K562 (cell line): Measurements from ENCODE around the gene LATS2. TPM values are rescaled to one million over a fixed set of nuclear protein-coding genes. Genes with fewer than 3 reads are reported as not detected.

Experiments
- ATAC-seq: fragments of 200-7000 bp; cut with Tn5 transposase; 3 replicates; pipeline ENCODE4 v1.9.1; 2020; ENCODE audit warnings: moderate library complexity
- BruUV-seq: library from RNA; stranded (reverse); fragments of 400-500 nt; replicated peaks from 2 replicates; lab custom pipeline; 2021; lab: Mats Ljungman, UMichigan
- CTCF ChIA-PET: fragments of 300-600 bp; formaldehyde crosslinking; extraction: SDS; loops from one replicate; lab custom pipeline; 2021; ENCODE audit warnings: low intra/inter-chr PET ratio; lab: Yijun Ruan, JAX
- POLR2A ChIA-PET: fragments of 300-600, 350-650 bp; sonication (Branson Sonifier 250); formaldehyde crosslinking; extraction: SDS; loops from one replicate; lab custom pipeline; 2021; ENCODE audit warnings: antibody characterized with exemption, inconsistent platforms; lab: Yijun Ruan, JAX
- DNase-seq, 4 experiments: peaks; one replicate each; pipeline versions ENCODE4 v3.0.0 to v3.0.0-alpha.2; 2011 to 2018; ENCODE audit warnings: low spot score in 3 of 4, mixed read lengths in 3 of 4; ENCODE audit errors: extremely low read depth in 1 of 4
- FAIRE-seq: peaks from 2 replicates; lab custom pipeline; 2011; peaks lifted over from hg19 to GRCh38; lab: Jason Lieb, UNC
- H2AFZ ChIP-seq: 2 replicates; pipeline ENCODE4 v1.6.0; 2011; ENCODE audit warnings: low read depth, low read length, control low read depth, inconsistent platforms
- H3K27ac ChIP-seq: fragments of 200-600 bp; 3 replicates; pipeline ENCODE4 v1.8.0; 2011; ENCODE audit warnings: low read depth, mild to moderate bottlenecking, control low read depth, inconsistent platforms, low read length, moderate library complexity, mixed read lengths; ENCODE audit errors: extremely low read depth
- H3K27me3 ChIP-seq, 2 experiments: fragments of 300-600 bp in 1 of 2; 2 replicates in 1 of 2; 3 replicates in 1 of 2; pipeline versions ENCODE4 v1.6.0 to v1.8.0; 2011; ENCODE audit warnings: inconsistent platforms in 2 of 2, low read length in 2 of 2, mild to moderate bottlenecking in 1 of 2, mixed read lengths in 1 of 2, moderate library complexity in 1 of 2; ENCODE audit not compliant: control insufficient read depth in 2 of 2, insufficient read depth in 2 of 2
- H3K36me3 ChIP-seq: fragments of 300-600 bp; 3 replicates; pipeline ENCODE4 v1.8.0; 2011; ENCODE audit warnings: mild to moderate bottlenecking, low read length, inconsistent platforms; ENCODE audit not compliant: control insufficient read depth, insufficient read depth
- H3K4me1 ChIP-seq, 2 experiments: fragments of 200-600 bp in 1 of 2; replicated peaks in 1 of 2; 2 replicates in 1 of 2; 3 replicates in 1 of 2; pipeline versions ENCODE4 v1.5.1 to v1.8.0; 2011; ENCODE audit warnings: inconsistent platforms in 2 of 2, low read length in 2 of 2, mild to moderate bottlenecking in 1 of 2, mixed read lengths in 1 of 2, moderate library complexity in 1 of 2; ENCODE audit not compliant: control insufficient read depth in 2 of 2, insufficient read depth in 2 of 2
- H3K4me2 ChIP-seq: 2 replicates; pipeline ENCODE4 v1.6.1; 2011; ENCODE audit warnings: low read length, control low read depth, inconsistent platforms, mixed read lengths; ENCODE audit not compliant: insufficient read depth
- H3K4me3 ChIP-seq: fragments of 200-600 bp; sonication (generic), shearing (Covaris generic); 2 replicates; pipeline ENCODE4 v1.5.1; 2016; ENCODE audit warnings: control low read depth, inconsistent platforms
- H3K79me2 ChIP-seq: fragments of 200-600 bp; 3 replicates; pipeline ENCODE4 v1.8.0; 2011; ENCODE audit warnings: low read length, inconsistent platforms; ENCODE audit not compliant: control insufficient read depth, insufficient read depth
- H3K9ac ChIP-seq, 2 experiments: 2 replicates each; pipeline versions ENCODE4 v1.6.0 to v1.6.1; 2011; ENCODE audit warnings: low read depth in 2 of 2, low read length in 2 of 2, control low read depth in 1 of 2, inconsistent platforms in 1 of 2, mild to moderate bottlenecking in 1 of 2, mixed read lengths in 1 of 2; ENCODE audit not compliant: insufficient read depth in 1 of 2
- H3K9me1 ChIP-seq: one replicate; pipeline ENCODE4 v1.6.0; 2011; ENCODE audit warnings: inconsistent platforms, mild to moderate bottlenecking, low read length, moderate library complexity; ENCODE audit not compliant: control insufficient read depth, insufficient read depth
- H3K9me3 ChIP-seq: replicated peaks from 2 replicates; pipeline ENCODE4 v1.5.1; 2011; ENCODE audit warnings: low read depth, low read length, inconsistent platforms; ENCODE audit not compliant: control insufficient read depth, insufficient read depth
- H4K20me1 ChIP-seq: replicated peaks from 2 replicates; pipeline ENCODE4 v1.6.1; 2011; ENCODE audit warnings: low read length, inconsistent platforms, mixed read lengths; ENCODE audit not compliant: control insufficient read depth, insufficient read depth
- ARID2 ChIP-seq: fragments of 450-650 bp; IDR thresholded peaks from 2 replicates; pipeline ENCODE4 v1.6.1; 2017; ENCODE audit warnings: antibody characterized with exemption, mild to moderate bottlenecking
- BCOR ChIP-seq: fragments of 450-650 bp; IDR thresholded peaks from 2 replicates; pipeline ENCODE4 v1.6.1; 2016
- BHLHE40 ChIP-seq: IDR thresholded peaks from 2 replicates; pipeline ENCODE4 v1.6.1; 2011; ENCODE audit warnings: low read length, improper control_type of control experiment
- DMBX1 ChIP-seq: fragments of 250-450 bp; sonication (Bioruptor Pico); IDR thresholded peaks from 2 replicates; pipeline ENCODE4 v1.8.0; 2022; ENCODE audit warnings: inconsistent platforms, mild to moderate bottlenecking, moderate library complexity, borderline replicate concordance
- FIP1L1 ChIP-seq: fragments of 200-400 bp; formaldehyde crosslinking; IDR thresholded peaks from 2 replicates; pipeline ENCODE4 v1.6.1; 2018; ENCODE audit warnings: mild to moderate bottlenecking, low read depth, low read length; ENCODE audit not compliant: poor library complexity, severe bottlenecking
- FOSL1 ChIP-seq: fragments of 200-800 bp; sonication (Bioruptor generic); conservative IDR thresholded peaks from 2 replicates; pipeline ENCODE4 v1.6.1; 2016; ENCODE audit warnings: missing genetic modification characterization, missing compliant biosample characterization
- HDAC2 ChIP-seq: fragments of 450-650 bp; IDR thresholded peaks from 2 replicates; pipeline ENCODE4 v1.6.1; 2016; ENCODE audit warnings: mild to moderate bottlenecking
- ILK ChIP-seq: fragments of 450-650 bp; IDR thresholded peaks from 2 replicates; pipeline ENCODE4 v1.6.1; 2016; ENCODE audit warnings: missing genetic modification characterization, low read depth, mild to moderate bottlenecking, missing compliant biosample characterization, moderate library complexity, borderline replicate concordance
- LCOR ChIP-seq: sonication (generic); formaldehyde crosslinking; IDR thresholded peaks from 2 replicates; pipeline ENCODE4 v1.8.0; 2022; ENCODE audit warnings: mild to moderate bottlenecking, missing genetic modification reagents
- LEF1 ChIP-seq: fragments of 450-650 bp; IDR thresholded peaks from 2 replicates; pipeline ENCODE4 v1.6.1; 2016; ENCODE audit warnings: mild to moderate bottlenecking
- MTA1 ChIP-seq: fragments of 450-650 bp; IDR thresholded peaks from 2 replicates; pipeline ENCODE4 v1.6.1; 2017; ENCODE audit warnings: borderline replicate concordance
- NFE2L1 ChIP-seq: fragments of 450-650 bp; IDR thresholded peaks from 2 replicates; pipeline ENCODE4 v1.6.1; 2016; ENCODE audit warnings: missing genetic modification characterization, low read depth, mild to moderate bottlenecking, missing compliant biosample characterization, moderate library complexity, borderline replicate concordance
- RBM34 ChIP-seq: fragments of 200-400 bp; formaldehyde crosslinking; IDR thresholded peaks from 2 replicates; pipeline ENCODE4 v1.6.1; 2018; ENCODE audit warnings: low read length, borderline replicate concordance; ENCODE audit not compliant: insufficient read depth
- SMC3 ChIP-seq: conservative IDR thresholded peaks from 2 replicates; pipeline ENCODE4 v1.6.1; 2011; ENCODE audit warnings: low read depth, low read length, improper control_type of control experiment; ENCODE audit not compliant: insufficient read depth
- SPI1 ChIP-seq: IDR thresholded peaks from 2 replicates; pipeline ENCODE4 v1.6.1; 2011; ENCODE audit warnings: low read depth, low read length, control low read depth, borderline replicate concordance
- SUPT5H ChIP-seq: fragments of 450-650 bp; IDR thresholded peaks from 2 replicates; pipeline ENCODE4 v1.6.1; 2016
- ZNF347 ChIP-seq: fragments of 450-650 bp; formaldehyde crosslinking; IDR thresholded peaks from 2 replicates; pipeline ENCODE4 v1.4.0; 2020; ENCODE audit warnings: low read depth, mild to moderate bottlenecking, moderate library complexity
- WGBS: fragments of 100-300 bp; shearing (Covaris generic); methylation state at CpG from one replicate; pipeline ENCODE4 v1.1.6; 2016; ENCODE audit warnings: low coverage, mixed read lengths; ENCODE audit not compliant: insufficient coverage; ENCODE audit errors: missing lambda C conversion rate; 5-methylcytosine and 5-hydroxymethylcytosine counted together
- in situ Hi-C: fragments of 300-500 bp; cut with MboI; formaldehyde crosslinking; loops from 4 replicates; pipeline ENCODE4 v1.15.0; 2018; ENCODE audit warnings: inconsistent platforms, mixed read lengths
- intact Hi-C: fragments of 100-400 bp; cut with micrococcal nuclease; formaldehyde crosslinking; loops from 2 replicates; pipeline ENCODE4 v1.14.2; 2022
- polyA plus RNA-seq, 8 experiments: library from polyadenylated mRNA; depleted of rRNA in 4 of 8; stranded (reverse) in 5 of 8; unstranded in 3 of 8; fragments of >200 nt; fragmentation: Nextera tagmentation in 2 of 8; fragmentation: Illumina TruSeq in 1 of 8; extraction: Ambion mirVana in 2 of 8; extraction: Trizol in 1 of 8; gene quantifications; 2 replicates each; pipeline versions ENCODE4 v1.2.1 to v1.2.3, GENCODE V29; 2011 to 2014; ENCODE audit warnings: inconsistent platforms in 1 of 8, missing spikeins in 1 of 8
- total RNA-seq, 7 experiments: library from RNA; depleted of rRNA in 6 of 7; stranded (reverse); fragments of >200 nt in 6 of 7; fragmentation: Illumina TruSeq in 2 of 7; extraction: Trizol in 2 of 7; gene quantifications; 2 replicates each; pipeline versions ENCODE4 v1.2.1 to v1.2.3, GENCODE V29; 2011 to 2021; ENCODE audit warnings: low replicate concordance in 1 of 7
- TF ChIP-seq, protein P1 (sequence below): sonication (generic); formaldehyde crosslinking; IDR thresholded peaks from 2 replicates; pipeline ENCODE4 v1.8.0; 2022; ENCODE audit warnings: missing genetic modification reagents, mild to moderate bottlenecking, moderate library complexity, borderline replicate concordance
- TF ChIP-seq, protein P2 (sequence below): IDR thresholded peaks from 3 replicates; pipeline ENCODE4 v1.6.1; 2011; ENCODE audit warnings: borderline replicate concordance, mild to moderate bottlenecking; ENCODE audit not compliant: insufficient read length, insufficient read depth

Gene LATS2
- total and polyA plus RNA-seq, 9 of the 15 experiments (the other 6 are each of a cell fraction or from before 2014, with no cell fraction given): 0.18 to 3.7 (median 0.76) TPM

DNA sequence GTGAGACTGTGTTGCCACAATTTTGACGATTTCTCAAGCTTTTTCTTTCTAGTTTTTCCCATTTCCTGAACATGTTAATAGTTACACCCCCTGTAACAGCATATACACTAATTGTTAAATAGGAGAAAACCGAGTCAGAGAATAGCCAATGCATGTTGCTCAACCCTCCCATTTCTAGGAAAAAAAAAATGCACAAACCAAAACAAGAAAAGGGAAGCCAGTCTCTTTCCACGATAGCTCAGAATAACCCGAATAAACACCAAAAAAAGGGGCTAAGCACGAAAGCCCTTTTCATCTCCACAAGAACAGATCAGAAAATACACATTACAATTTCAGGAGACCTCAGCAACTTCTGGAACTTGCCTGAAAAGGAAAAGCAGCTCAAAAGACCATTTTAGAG is 16.3 kb downstream of the LATS2 start:
- 15% methylated on average over 4 of the region's 5 CpGs for WGBS
- POLR2A ChIA-PET: interaction anchor here (1.2 kb wide), 1 partner anchor 10 kb away, joined by 6 read pairs; no protein-coding TSS in a partner anchor
- no peak for FAIRE-seq
- H3K36me3 ChIP-seq: no peaks in the 10 kb centered on the region; the same call in 2 of the 3 replicates
- BruUV-seq: no TSS peak
- no peak overlapping the region for H3K4me2 ChIP-seq
- TF ChIP-seq ZNF347 (CRISPR knock-in tag): no peak
- no peak for TF ChIP-seq MTA1
- no peak for TF ChIP-seq HDAC2
- TF ChIP-seq, protein P1, sequence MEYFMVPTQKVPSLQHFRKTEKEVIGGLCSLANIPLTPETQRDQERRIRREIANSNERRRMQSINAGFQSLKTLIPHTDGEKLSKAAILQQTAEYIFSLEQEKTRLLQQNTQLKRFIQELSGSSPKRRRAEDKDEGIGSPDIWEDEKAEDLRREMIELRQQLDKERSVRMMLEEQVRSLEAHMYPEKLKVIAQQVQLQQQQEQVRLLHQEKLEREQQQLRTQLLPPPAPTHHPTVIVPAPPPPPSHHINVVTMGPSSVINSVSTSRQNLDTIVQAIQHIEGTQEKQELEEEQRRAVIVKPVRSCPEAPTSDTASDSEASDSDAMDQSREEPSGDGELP (CRISPR knock-in tag): no peak
- no peak for TF ChIP-seq RBM34
- no peak for TF ChIP-seq LEF1
- no peak for TF ChIP-seq BHLHE40
- TF ChIP-seq, protein P2, sequence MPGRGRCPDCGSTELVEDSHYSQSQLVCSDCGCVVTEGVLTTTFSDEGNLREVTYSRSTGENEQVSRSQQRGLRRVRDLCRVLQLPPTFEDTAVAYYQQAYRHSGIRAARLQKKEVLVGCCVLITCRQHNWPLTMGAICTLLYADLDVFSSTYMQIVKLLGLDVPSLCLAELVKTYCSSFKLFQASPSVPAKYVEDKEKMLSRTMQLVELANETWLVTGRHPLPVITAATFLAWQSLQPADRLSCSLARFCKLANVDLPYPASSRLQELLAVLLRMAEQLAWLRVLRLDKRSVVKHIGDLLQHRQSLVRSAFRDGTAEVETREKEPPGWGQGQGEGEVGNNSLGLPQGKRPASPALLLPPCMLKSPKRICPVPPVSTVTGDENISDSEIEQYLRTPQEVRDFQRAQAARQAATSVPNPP: no peak
- no peak for TF ChIP-seq ILK (tag)
- TF ChIP-seq ARID2: no peak
- TF ChIP-seq SPI1: no peak
- TF ChIP-seq SMC3: no peak
- no peak for TF ChIP-seq BCOR
- TF ChIP-seq FOSL1 (tag): no peak
- no peak for TF ChIP-seq DMBX1 (CRISPR knock-in tag)
- no peak for TF ChIP-seq SUPT5H
- no peak for TF ChIP-seq NFE2L1 (tag)
- TF ChIP-seq FIP1L1: no peak
- no peak for TF ChIP-seq LCOR (CRISPR knock-in tag)
- TF ChIP-seq, all 486 proteins: peak for 0
- CTCF ChIA-PET: no interaction called here
- Histone ChIP-seq H3K27ac (no peak overlapping the region), H4K20me1 (no peaks in the 10 kb centered on the region; the same call in 1 of the 2 replicates), H3K9me1 (no peaks in the 10 kb centered on the region), H3K4me3 (no peak overlapping the region), H3K4me1 (no peaks in the 10 kb centered on the region; a peak in 1 of 5 replicates), H3K9ac (no peak overlapping the region), H2AFZ (no peak overlapping the region), H3K79me2 (no peaks in the 10 kb centered on the region), H3K27me3 (no peaks in the 10 kb centered on the region), H3K9me3 (no peaks in the 10 kb centered on the region)
- ATAC-seq (no peak), DNase-seq (no peak)
- in situ Hi-C loops: no loop called here
- intact Hi-C loops: no loop called here
